Activated naive CD8-positive, alpha-beta T cell treated with anti-CD3 and anti-CD28 coated beads, Interleukin-2, amount 50 U/mL, for 24 hours (primary cell): Measurements from ENCODE around the gene ZFYVE28.

Experiments used
- ATAC-seq: fragments of 150-1000 bp; cut with Tn5 transposase; one replicate; pipeline ENCODE4 v1.10.0; 2021
- DNase-seq: peaks from one replicate; pipeline ENCODE4 v3.0.0; 2021
- H3K27ac Mint-ChIP-seq: one replicate; pipeline ENCODE4 v1.8.0; 2021; ENCODE audit warnings: mild to moderate bottlenecking, mixed read lengths
- H3K27me3 Mint-ChIP-seq: one replicate; pipeline ENCODE4 v1.8.0; 2021; ENCODE audit warnings: mixed read lengths
- H3K36me3 Mint-ChIP-seq: one replicate; pipeline ENCODE4 v1.8.0; 2021; ENCODE audit warnings: low read depth, mixed read lengths
- H3K4me1 Mint-ChIP-seq: one replicate; pipeline ENCODE4 v1.8.0; 2021; ENCODE audit warnings: mixed read lengths
- H3K4me3 Mint-ChIP-seq: one replicate; pipeline ENCODE4 v1.8.0; 2021; ENCODE audit warnings: mild to moderate bottlenecking, moderate library complexity, mixed read lengths
- H3K9me3 Mint-ChIP-seq: one replicate; pipeline ENCODE4 v1.8.0; 2021; ENCODE audit warnings: mixed read lengths

The ZFYVE28 gene

DNA sequence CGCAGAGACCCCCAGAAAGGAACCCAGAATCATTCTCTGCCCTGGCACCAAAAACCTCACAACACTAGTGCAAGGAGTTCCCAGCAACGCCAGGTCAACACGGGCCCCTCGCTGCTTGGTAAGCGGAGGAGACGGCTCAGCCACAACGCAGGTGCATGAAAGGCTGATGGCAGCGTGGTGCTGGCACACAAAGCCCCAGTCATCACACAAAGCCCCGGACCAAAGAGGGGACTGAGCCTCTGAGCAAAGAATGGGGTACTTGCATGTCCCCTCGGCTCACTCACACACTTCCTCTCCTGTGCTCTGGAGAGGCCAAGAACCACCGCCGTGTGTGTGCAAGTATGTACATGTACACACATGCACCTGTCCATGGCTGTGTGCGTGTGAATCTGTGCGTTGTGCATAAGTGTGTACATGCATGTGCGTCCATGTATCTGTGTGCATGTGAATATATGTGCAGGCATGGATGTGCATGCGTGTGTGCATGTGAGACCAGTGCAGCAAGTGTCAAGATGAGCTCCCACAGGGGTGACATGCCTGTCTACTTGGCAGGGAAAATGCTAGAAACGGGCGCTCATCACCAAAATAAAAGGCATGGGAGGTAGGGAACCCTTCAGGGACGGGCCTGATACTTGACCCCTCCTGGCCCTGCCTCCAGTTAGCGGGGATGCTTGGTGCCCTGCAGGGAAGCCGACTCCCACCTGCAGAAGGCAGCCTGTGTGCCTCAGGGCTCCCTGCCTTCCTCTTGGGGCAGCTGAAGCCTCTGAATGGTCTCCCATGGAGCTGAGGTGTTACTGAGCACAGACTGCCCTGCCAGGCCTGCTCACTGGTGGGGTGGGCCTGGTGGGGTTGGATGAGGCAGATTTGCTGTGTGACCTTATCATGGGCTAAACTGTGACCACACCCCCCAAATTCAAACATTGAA, 60.4 kb downstream of the ZFYVE28 start:
- Mint-ChIP-seq H3K4me1 (peaks cover 10% of the 10 kb centered on the region), H3K36me3 (no peaks in the 10 kb centered on the region), H3K27me3 (no peaks in the 10 kb centered on the region), H3K27ac (no peak overlapping the region), H3K9me3 (no peaks in the 10 kb centered on the region), H3K4me3 (no peak overlapping the region)
- ATAC-seq (no peak), DNase-seq (no peak)

DNA sequence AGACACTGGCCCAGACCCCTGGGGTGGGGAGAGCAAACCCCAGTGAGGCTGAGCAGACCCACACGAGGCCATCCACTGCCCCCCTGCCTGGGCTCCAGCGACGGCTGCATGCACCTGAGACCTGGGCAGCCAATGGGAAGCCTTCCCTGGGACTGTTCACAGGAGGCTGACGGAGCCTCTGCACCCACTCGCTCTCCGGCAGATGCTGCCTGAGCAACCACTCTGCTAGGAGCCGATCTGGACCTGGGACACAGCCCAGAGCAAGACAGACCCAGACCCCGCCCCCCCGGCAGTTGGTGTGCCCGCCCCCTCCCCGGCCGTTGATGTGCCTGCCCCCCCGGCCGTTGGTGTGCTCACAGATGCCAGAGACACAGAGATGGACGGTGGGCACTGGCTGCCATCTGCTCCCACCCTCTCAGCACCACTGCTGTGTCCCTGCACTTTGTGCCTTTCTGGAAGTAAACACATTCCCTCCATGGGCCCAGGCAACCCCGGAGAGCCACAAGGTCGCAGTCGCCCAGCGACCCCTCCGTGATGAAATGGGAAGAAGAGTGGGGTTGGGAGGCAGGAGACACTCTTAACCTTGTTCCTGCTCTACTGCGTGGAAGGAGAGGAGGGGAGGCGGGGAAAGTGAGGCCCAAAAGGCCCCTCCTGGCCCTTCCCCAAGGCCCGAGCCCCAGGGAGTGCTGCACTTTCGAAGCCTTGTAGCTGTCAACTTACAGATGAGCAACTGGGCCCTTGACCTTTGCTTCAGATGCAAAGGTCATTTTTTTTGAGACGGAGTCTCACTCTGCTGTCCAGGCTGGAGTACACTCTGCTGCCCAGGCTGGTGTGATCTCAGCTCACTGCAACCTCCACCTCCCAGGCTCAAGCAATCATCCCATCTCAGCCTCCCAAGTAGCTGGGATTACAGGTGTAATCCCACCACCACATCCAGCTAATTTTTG, 62.0 kb downstream of the ZFYVE28 start:
- no peak for DNase-seq
- H3K27ac Mint-ChIP-seq = no peak overlapping the region

DNA sequence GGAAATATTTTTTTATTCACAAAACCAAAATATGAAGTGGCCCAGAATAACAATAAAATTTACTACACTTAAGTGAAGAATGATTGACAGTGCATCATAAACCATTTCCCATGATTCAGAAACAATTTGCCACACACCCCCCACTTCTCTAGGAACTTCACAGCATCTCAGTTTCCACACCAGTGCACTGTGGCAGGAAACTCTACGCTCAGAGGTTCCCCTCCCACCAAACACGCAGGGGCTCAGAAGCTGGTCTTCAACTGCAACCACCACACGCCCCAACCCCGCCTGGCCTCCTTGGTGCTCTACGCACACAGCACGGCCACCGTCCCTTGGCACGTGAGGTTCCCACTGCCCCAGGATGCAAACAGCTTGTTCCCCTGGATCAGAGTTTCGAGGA, 63.7 kb downstream of the ZFYVE28 start:
- ATAC-seq (peak; percentile 42), DNase-seq (no peak)
- H3K9me3 Mint-ChIP-seq = no peaks in the 10 kb centered on the region
- peaks cover 10% of the 10 kb centered on the region for H3K4me1 Mint-ChIP-seq
- no peaks in the 10 kb centered on the region for H3K36me3 Mint-ChIP-seq
- no peaks in the 10 kb centered on the region for H3K27me3 Mint-ChIP-seq
- H3K4me3 Mint-ChIP-seq = no peak overlapping the region
- no peak overlapping the region for H3K27ac Mint-ChIP-seq

More for the DNA sequence above, 62.0 kb downstream of the ZFYVE28 start:
- Mint-ChIP-seq H3K9me3 (no peaks in the 10 kb centered on the region), H3K4me3 (no peak overlapping the region), H3K27me3 (no peaks in the 10 kb centered on the region), H3K4me1 (peaks cover 10% of the 10 kb centered on the region), H3K36me3 (no peaks in the 10 kb centered on the region)
- ATAC-seq = no peak

DNA sequence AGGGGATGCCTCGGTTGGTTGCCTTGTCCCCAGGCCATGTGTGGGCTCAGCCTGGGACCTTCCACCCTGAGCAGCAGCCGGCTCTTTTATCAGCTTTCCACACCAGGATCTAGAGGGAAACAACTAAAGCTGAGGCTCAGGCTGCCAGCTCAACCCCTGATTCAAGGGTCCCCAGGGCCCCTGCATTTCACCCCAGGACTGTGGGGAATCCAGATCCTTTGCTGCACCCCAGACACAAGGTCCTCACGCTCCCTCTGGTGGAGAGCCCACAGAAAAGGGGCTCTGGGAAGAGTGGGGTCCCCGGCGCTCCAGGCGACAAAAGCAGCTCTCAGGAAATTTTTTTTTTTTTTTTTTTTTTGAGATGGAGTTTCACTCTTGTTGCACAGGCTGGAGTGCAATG, 64.3 kb downstream of the ZFYVE28 start:
- peaks cover 10% of the 10 kb centered on the region for H3K4me1 Mint-ChIP-seq
- peak; percentile 22 for DNase-seq

DNA sequence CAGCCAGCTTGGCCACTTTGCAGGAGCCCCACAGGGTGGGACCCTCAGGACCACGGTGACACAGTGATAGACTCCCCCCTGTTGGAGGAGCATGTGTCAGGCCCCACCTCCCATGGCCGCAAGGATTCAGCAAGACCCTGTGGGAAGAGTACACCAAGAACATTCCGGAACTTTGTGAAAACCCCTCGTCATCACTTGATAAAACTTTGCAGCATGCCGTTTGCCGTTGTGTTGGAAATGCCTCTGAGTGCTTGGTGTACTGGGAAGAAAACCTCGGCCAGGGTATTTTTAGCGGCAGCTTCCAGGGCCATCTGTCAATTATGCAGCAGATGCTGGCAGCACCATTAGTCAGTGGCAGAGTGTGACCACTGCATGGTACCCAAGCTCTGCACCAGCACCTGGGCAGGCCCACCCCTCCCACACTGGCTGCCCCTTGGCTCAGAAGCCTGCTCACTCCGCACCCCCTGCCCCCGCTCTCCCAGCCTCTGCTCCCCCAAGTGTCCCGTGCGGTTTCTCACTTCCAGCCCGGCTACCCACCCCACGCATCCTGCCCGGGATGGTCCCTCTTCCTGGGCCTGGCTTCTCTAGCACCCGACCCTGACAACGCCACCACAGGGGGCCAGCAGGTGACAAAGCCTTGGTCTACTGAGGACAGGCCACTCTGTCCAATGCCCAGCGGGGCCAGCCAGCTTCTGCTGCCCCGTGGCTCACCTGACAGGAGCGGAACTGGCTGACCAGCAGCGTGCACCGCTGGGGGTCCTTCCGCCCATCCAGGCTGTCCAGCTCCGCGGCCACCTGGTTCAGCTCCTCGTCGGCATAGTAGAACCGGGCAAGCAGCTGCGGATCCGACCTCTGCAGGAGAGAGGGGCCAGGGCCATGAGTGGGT, 65.0 kb downstream of the ZFYVE28 start:
- Mint-ChIP-seq H3K9me3 (no peaks in the 10 kb centered on the region), H3K27me3 (no peaks in the 10 kb centered on the region), H3K4me1 (peaks cover 10% of the 10 kb centered on the region), H3K4me3 (no peak overlapping the region), H3K36me3 (no peaks in the 10 kb centered on the region), H3K27ac (no peak overlapping the region)
- DNase-seq (no peak), ATAC-seq (no peak)

More for the DNA sequence above, 64.3 kb downstream of the ZFYVE28 start:
- Mint-ChIP-seq H3K27me3 (no peaks in the 10 kb centered on the region), H3K36me3 (no peaks in the 10 kb centered on the region), H3K4me3 (no peak overlapping the region), H3K27ac (no peak overlapping the region), H3K9me3 (no peaks in the 10 kb centered on the region)
- ATAC-seq = no peak

DNA sequence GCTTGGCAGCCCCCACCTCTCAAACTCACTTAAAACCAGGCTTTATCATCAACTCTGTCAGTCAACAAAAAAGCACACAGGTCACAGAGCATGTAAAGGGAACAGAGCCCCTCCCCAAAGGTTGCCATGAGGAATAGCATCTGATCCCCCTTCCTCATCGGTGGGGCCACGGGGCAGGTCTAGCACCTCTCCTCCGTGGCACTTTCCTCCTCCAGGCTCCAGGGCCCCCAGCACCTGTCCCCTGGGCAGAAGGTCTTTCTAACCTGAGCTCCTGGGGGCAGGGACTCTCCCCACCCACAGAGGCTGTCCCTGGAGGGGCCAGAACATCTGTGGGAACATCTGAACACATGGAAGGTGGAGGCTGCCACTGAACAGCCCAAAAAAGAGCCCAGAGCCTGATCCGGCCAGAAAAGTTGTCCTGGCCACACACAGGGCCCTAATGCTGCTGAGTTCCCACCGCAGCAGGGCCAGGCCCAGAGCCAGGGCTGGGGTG, 65.7 kb downstream of the ZFYVE28 start:
- Mint-ChIP-seq H3K9me3 (no peaks in the 10 kb centered on the region), H3K4me1 (peaks cover 10% of the 10 kb centered on the region), H3K36me3 (no peaks in the 10 kb centered on the region), H3K27me3 (no peaks in the 10 kb centered on the region), H3K27ac (no peak overlapping the region), H3K4me3 (no peak overlapping the region)
- DNase-seq (no peak), ATAC-seq (no peak)

DNA sequence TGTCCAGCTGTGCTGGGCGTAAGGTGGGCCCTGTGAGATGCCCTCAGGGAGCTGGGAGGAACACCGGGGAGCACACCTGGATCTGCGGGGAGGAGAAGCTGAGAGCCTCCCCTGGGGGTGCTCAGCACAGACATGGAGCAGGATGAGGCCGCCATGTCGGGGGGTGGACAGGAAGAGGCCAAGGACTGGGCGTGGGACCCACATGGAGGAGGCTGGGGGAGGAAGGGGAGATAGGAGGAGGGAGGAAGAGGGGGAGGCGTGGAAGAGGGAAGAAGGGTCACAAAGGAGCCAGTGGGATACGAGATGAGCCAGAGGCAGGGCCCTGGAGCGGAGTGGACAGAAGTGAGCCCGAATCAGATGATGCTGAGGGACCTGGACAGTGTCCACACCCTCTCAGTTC, 66.3 kb downstream of the ZFYVE28 start:
- DNase-seq = no peak

DNA sequence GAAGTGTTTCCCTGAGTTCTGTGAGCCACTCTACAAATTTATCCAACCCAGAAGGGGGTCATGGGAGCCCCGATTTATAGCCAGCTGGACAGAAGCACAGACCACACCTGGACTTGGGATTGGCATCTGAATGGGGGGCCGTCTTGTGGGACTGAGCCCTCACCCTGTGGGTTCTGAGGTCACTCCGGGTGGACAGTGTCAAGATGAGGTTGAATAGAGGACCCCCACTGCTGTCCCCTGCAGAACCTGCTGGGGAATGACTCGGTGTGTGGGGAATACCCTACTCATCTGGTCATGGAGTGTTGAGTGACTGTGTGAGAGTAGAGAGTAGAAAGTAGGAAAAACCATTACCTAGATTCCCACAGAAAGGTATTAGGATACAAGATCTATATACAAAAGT, 67.5 kb downstream of the ZFYVE28 start:
- Mint-ChIP-seq H3K9me3 (no peaks in the 10 kb centered on the region), H3K36me3 (no peaks in the 10 kb centered on the region), H3K4me3 (no peak overlapping the region), H3K27ac (no peak overlapping the region), H3K4me1 (peaks cover 14% of the 10 kb centered on the region), H3K27me3 (no peaks in the 10 kb centered on the region)
- no peak for DNase-seq
- ATAC-seq = no peak

More for the DNA sequence above, 66.3 kb downstream of the ZFYVE28 start:
- Mint-ChIP-seq H3K27ac (no peak overlapping the region), H3K9me3 (no peaks in the 10 kb centered on the region), H3K4me1 (peaks cover 13% of the 10 kb centered on the region), H3K27me3 (no peaks in the 10 kb centered on the region), H3K4me3 (no peak overlapping the region), H3K36me3 (no peaks in the 10 kb centered on the region)
- no peak for ATAC-seq

DNA sequence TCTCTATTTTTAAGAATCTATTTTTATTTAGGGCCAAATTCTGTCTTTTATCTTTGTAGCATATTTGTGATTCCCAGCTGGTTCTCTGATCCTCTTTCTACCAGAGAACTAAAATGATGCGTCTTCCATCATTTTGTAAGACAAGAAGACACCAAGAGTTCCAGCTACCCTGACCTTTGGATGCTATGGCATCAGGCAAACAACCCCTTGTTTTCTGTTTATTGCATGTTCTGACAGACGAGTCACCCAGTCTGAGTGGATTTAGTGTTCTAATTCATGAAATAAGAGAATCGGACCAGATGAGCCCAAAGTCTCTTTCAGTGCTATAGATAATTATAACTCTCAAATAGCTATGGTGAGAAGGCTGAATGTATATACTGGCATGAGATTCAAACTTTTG, 69.7 kb downstream of the ZFYVE28 start:
- H3K36me3 Mint-ChIP-seq = peaks cover 6% of the 10 kb centered on the region
- ATAC-seq (no peak), DNase-seq (no peak)
- no peak overlapping the region for H3K4me3 Mint-ChIP-seq
- H3K9me3 Mint-ChIP-seq = peaks cover 8% of the 10 kb centered on the region
- H3K27ac Mint-ChIP-seq = no peak overlapping the region
- H3K4me1 Mint-ChIP-seq = peaks cover 4% of the 10 kb centered on the region
- no peaks in the 10 kb centered on the region for H3K27me3 Mint-ChIP-seq

DNA sequence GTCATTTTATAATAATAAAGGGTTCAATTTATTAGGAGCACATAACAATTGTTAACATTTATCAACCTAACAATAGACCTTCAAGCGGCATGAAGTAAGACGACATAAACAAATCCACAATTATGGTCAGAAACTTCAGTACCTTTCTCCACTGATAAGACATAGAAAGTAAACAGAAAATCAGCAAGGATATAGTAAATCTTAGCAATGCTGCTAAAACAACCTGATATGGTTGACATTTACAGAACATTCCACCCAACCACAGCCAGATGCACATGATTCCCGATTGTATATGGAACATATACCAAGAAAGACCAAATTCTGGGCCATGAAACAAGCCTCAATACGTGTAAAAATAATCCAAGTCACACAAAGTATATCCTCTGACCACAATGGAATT, 71.3 kb downstream of the ZFYVE28 start:
- Mint-ChIP-seq H3K27ac (no peak overlapping the region), H3K4me1 (peaks cover 4% of the 10 kb centered on the region), H3K36me3 (peaks cover 6% of the 10 kb centered on the region), H3K27me3 (no peaks in the 10 kb centered on the region), H3K9me3 (peaks cover 8% of the 10 kb centered on the region), H3K4me3 (no peak overlapping the region)
- DNase-seq (no peak), ATAC-seq (no peak)

DNA sequence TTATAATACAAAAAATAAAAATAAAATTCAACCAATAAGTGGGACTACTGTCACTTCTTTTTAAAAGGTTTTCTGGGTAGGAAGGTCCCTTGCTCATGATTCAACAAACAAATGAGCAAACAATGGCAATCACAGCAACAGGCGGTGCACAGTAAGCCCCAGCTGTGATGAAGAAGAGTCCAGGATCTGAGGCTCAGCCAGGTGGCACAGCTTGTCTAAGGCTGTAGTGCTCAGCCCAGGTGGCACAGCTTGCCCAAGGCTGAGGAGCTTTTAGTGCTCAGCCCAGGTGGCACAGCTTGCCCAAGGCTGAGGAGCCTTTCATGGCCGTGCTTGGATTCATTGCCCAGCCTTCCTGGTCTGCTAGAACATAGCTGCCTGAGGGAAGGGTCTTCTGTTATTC, 75.0 kb downstream of the ZFYVE28 start:
- no peak for ATAC-seq
- Mint-ChIP-seq H3K27ac (no peak overlapping the region), H3K4me1 (peaks cover 4% of the 10 kb centered on the region), H3K27me3 (no peaks in the 10 kb centered on the region), H3K36me3 (peaks cover 6% of the 10 kb centered on the region), H3K9me3 (peaks cover 8% of the 10 kb centered on the region), H3K4me3 (no peak overlapping the region)
- no peak for DNase-seq

DNA sequence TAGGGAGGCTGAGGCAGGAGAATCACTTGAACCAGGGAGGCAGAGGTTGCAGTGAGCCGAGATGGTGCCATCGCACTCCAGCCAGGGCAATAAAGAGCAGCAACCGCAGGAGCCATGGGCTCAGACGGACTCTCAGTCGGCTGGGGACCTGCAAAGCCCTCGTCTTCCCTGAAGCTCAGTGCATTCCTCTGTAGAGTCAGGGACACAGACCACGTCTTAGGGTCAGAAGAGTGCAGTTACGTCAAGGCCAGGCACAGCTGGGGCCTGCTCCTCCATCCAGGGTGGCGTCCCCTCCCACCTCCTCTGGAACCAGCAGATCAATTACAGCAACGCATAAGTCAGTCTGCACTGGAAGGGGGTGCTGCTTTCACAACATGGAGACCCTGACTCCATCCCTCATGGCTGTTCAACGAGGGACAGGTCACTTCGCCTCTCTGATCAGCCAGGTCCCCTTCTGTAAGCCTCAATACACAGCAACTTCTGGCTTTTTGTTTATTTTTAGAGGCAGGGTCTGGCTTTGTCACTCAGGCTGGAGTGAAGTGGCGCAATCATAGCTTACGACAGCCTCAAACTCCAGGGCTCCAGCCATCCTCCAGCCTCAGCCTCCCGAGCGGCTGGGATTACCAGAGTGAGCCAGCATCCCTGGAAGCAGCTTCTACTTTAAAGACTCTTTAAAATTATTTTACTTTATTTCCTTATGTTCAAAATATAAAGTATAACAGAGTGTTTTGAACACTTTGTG, 76.4 kb downstream of the ZFYVE28 start:
- Mint-ChIP-seq H3K36me3 (peaks cover 6% of the 10 kb centered on the region), H3K9me3 (peaks cover 8% of the 10 kb centered on the region), H3K4me3 (no peak overlapping the region), H3K27me3 (no peaks in the 10 kb centered on the region), H3K4me1 (peaks cover under 1% of the 10 kb centered on the region), H3K27ac (no peak overlapping the region)
- ATAC-seq (no peak), DNase-seq (no peak)

DNA sequence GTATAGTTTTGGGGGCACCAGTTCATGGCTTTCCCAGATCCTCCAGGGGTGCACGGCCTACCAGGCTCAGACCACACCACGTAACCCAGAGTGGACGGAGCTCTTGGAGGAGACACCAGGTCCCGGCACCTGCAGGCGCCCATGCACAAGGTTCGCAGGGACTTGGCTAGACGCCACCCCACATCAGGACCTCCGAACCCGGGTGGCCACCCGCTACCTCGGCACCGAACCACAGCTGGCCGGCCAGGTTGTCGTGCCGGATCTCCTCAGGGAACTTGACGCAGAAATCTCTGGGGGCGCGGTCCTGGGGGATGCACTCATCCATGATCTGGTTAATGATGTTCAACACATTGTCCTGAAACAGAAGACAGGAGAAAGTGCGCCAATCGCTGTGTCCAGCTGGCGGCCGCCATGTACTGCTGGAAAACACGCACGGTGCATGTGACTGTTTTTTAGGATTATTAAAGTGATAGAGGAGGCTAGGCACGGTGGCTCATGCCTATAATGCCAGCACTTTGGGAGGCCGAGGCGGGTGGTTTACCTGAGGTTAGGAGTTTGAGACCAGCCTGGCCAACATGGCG, 77.1 kb downstream of the ZFYVE28 start:
- peaks cover 8% of the 10 kb centered on the region for H3K9me3 Mint-ChIP-seq
- no peak overlapping the region for H3K27ac Mint-ChIP-seq
- H3K27me3 Mint-ChIP-seq = no peaks in the 10 kb centered on the region
- H3K36me3 Mint-ChIP-seq = peaks cover 6% of the 10 kb centered on the region
- no peak overlapping the region for H3K4me3 Mint-ChIP-seq
- no peak for ATAC-seq
- H3K4me1 Mint-ChIP-seq = no peaks in the 10 kb centered on the region
- no peak for DNase-seq
